ENCODE results near the gene RIC3. TPM values are rescaled to one million over a fixed set of nuclear protein-coding genes. Genes with fewer than 3 reads are reported as not detected.

The RIC3 gene
- total RNA-seq, 4 donors from 2014 or later = 1.5 to 6.4 (median 3.7) TPM

GRCh38 chr11:8062781-8063257, 106.0 kb downstream of the RIC3 start:
- TF ChIP-seq CTCF (IDR thresholded peaks at IDR 0.05; ENCODE audit: low read depth) = no peak

DNA sequence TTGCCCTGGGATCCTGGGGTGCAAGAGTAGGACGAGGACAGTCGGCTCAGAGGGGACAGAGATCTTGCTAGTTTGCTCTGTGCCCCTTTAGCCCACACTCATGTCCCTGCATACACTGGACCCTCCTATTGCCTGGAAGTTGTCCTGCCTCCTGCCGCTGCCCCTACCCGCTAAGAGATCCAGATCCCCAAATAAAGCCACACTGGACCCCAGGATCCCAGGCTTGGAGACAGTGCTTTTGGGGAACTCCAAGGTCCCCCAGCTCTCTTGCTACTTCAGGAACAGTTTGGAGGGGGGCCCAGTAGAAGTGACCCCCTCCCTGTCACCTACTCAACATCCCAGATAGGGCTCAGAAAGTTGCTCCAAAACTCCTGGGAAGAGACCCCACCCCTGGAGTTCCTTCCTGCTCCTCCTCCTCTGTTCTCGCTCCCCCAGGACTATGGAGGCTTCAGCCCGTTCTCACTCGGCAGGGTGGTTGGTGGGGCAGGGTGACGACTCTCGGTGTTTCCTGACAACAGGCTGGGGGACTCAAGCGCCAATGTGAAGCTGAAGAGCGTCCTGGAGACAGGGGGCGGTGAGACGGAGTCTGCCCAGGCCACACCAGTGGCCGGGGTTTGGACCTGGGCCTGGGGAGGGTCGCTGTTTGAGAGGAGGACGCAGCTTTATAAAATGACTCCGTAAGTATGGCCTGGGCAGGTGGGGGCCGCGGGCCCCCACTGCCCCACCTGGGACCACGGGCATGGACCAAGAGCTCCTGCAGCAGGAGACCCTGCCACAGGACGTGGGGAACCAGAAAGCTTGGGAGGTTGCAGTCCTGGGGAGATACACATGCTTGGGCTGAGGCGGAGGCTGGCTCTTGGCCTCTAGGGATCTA, 107.0 kb downstream of the RIC3 start:
- no peak for TF ChIP-seq CTCF (IDR thresholded peaks at IDR 0.05; ENCODE audit: low read depth)

- no peak for TF ChIP-seq CTCF (IDR thresholded peaks at IDR 0.05; ENCODE audit: low read depth)
Observed at GRCh38 chr11:8060801-8061554, 107.8 kb downstream of the RIC3 start.

DNA sequence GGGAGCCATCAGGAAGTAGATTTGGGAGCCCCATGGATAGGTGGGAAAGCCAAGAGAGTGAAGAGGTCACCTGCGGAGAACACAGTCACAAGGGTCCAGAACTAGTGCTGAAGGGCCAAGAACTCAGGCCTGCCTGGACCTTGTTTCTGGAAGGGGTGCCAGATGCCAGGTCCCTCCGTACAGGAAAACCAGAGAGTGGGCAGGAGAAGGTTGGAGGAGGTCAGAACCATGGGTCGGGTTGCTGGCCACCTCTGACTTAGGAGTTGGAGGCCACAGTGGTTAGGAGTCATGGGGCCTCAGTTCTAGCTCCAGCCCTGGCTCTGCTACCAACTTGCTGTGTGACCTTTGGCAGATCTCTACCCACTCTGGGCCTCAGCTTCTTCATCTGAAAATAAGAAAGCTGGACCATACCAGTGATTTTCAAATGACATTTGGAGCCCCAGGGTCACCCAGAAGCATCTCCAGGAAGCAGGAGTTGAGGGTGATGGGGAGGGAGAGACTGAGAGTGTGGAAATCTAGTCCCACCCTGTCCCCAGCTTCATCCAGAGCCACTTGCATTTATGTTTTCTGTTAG, 108.6 kb downstream of the RIC3 start:
- TF ChIP-seq CTCF (IDR thresholded peaks at IDR 0.05; ENCODE audit: low read depth) = no peak

DNA sequence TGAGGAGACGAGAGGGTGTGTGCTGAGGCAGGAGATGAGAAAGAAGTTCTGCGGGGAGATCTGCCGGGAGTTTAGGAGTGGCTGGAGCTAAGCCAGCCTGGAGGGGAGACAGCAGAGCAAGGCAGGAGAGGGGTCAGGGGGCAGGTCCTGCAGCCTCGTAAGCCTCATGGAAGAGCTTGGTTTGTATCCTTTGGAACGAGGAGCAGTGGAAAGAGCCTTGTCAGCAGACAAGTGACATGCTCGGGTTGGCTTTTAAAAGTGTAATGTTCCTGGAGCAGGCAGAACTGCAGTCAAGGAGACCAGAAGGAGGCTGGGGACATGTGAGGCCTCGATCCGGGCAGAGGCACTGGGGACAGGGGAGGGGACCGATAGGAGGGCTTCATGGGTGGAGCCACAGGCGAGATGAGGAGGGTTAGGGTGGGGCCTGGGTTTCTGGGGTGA, 109.2 kb downstream of the RIC3 start:
- no peak for TF ChIP-seq CTCF (IDR thresholded peaks at IDR 0.05; ENCODE audit: low read depth)

DNA sequence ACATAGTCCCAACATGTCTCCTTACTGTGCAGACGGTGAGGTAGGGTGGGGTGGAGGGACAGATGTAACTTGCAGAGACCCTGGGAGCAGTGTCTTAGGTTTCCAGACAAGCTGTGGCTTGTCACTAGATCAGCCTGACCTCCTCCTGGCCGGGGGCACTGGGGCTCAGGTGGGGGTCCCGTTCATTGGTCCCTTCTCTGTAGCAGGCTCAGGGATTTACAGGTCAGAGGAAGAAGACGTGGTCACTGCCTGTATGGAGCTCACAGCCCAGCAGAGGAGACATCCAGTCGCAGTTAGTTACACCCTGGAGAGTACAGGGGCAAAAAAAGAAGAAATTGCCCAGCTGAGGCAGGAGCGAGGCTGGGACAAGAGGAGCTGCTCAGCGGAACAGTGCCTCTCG, 109.8 kb downstream of the RIC3 start:
- TF ChIP-seq CTCF (IDR thresholded peaks at IDR 0.05; ENCODE audit: low read depth) = no peak

DNA sequence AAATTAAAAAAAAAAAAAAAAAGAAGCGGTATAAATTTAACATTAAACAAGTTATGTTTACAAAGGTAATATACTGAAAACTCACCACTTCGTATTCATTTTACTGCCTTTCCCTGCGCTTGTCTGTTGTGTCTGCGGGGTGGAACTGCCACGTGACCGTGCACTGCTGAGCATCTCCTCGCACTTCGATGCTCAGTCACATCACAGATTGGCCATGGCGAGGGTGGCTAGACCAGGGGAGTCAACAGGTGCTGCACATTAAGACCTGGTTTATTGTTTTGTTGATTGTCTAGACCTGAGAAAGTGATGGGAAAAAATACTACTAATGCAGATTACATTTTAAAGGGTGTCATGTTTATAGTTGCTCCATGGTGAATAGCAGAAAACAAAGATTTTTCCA, 110.6 kb downstream of the RIC3 start:
- TF ChIP-seq CTCF (IDR thresholded peaks at IDR 0.05; ENCODE audit: low read depth) = no peak
